GM21381 (cell line): Measurements from ENCODE around the gene PPRC1.

Experiments
- ATAC-seq: cut with Tn5 transposase; IDR thresholded peaks from one replicate; pipeline ENCODE4 v1.9.1; 2021; ENCODE audit warnings: mild to moderate bottlenecking, moderate library complexity; ENCODE audit not compliant: unreplicated experiment

The PPRC1 gene

GRCh38 chr10:102132563-102133372 is at the start of gene PPRC1:
Gene PPRC1 (plus strand): TSS chr10:102133040. CDS start chr10:102133069, 29 bp downstream.
- ATAC-seq = peak; percentile 92

GRCh38 chr10:102083541-102083940 is 49.3 kb upstream of the PPRC1 start:
- no peak for ATAC-seq

GRCh38 chr10:102085336-102085735 is 47.5 kb upstream of the PPRC1 start:
- no peak for ATAC-seq

GRCh38 chr10:102086196-102086595 is 46.6 kb upstream of the PPRC1 start:
- no peak for ATAC-seq

GRCh38 chr10:102090772-102091171 is 42.1 kb upstream of the PPRC1 start:
- no peak for ATAC-seq

GRCh38 chr10:102096449-102096848 is 36.4 kb upstream of the PPRC1 start:
- ATAC-seq = no peak

- no peak for ATAC-seq
These were observed 31.7 kb upstream of the PPRC1 start for GRCh38 chr10:102101152-102101551.

- no peak for ATAC-seq
These were observed 30.4 kb upstream of the PPRC1 start for GRCh38 chr10:102102421-102102820.

- no peak for ATAC-seq
These were observed 25.8 kb upstream of the PPRC1 start for GRCh38 chr10:102106998-102107397.

GRCh38 chr10:102109166-102110116 is 23.4 kb upstream of the PPRC1 start:
- no peak for ATAC-seq

- no peak for ATAC-seq
These were observed 21.6 kb upstream of the PPRC1 start for GRCh38 chr10:102111276-102111675.

GRCh38 chr10:102112210-102112817 is 20.5 kb upstream of the PPRC1 start:
- ATAC-seq = no peak

- ATAC-seq = no peak
These were observed 19.4 kb upstream of the PPRC1 start for GRCh38 chr10:102113261-102113955.

- peak; percentile 4 for ATAC-seq
These were observed 18.6 kb upstream of the PPRC1 start for GRCh38 chr10:102113956-102114857.

- ATAC-seq = peak; percentile 63
These were observed 17.8 kb upstream of the PPRC1 start for GRCh38 chr10:102114861-102115618.

GRCh38 chr10:102115775-102116174 is 17.1 kb upstream of the PPRC1 start:
- no peak for ATAC-seq

GRCh38 chr10:102116656-102117055 is 16.2 kb upstream of the PPRC1 start:
- ATAC-seq = no peak

- ATAC-seq = no peak
These were observed 15.3 kb upstream of the PPRC1 start for GRCh38 chr10:102117391-102118159.
